Peyer's patch (tissue), 4 donors: Measurements from ENCODE around the gene KCNK18. TPM values are rescaled to one million over a fixed set of nuclear protein-coding genes. Genes with fewer than 3 reads are reported as not detected.
"Not testable (repeated sequence)": the region's sequence is repeated elsewhere in the genome, so short reads cannot be mapped to it uniquely, and the experiment has no call there.

Source experiments
- DNase-seq, 3 donors: peaks; one replicate each; pipeline ENCODE4 v3.0.0-alpha.2; 2017 to 2019
- H3K27ac ChIP-seq, 4 donors: fragments of 200-600 bp; sonication (generic); one replicate each; pipeline ENCODE4 v1.5.1; 2016 to 2019
- H3K27me3 ChIP-seq, 2 donors: fragments of 200-600 bp; sonication (generic); one replicate each; pipeline ENCODE4 v1.5.1; 2019
- H3K36me3 ChIP-seq, 3 donors: fragments of 200-600 bp; sonication (generic); one replicate each; pipeline ENCODE4 v1.5.1; 2016 to 2019
- H3K4me1 ChIP-seq, 4 donors: fragments of 200-600 bp; sonication (generic); one replicate each; pipeline ENCODE4 v1.5.1; 2016 to 2019
- H3K4me3 ChIP-seq, 4 donors: fragments of 200-600 bp; sonication (generic); 1 replicate in 3 of 4; 2 replicates in 1 of 4; pipeline ENCODE4 v1.5.1; 2016 to 2019; ENCODE audit warnings: mild to moderate bottlenecking in 1 of 4
- H3K9me3 ChIP-seq, 4 donors: fragments of 200-600 bp; sonication (generic); one replicate each; pipeline ENCODE4 v1.5.1; 2016 to 2019; ENCODE audit warnings: mild to moderate bottlenecking in 1 of 4
- CTCF ChIP-seq, 6 experiments: fragments of 450-650 bp in 4 of 6; fragments of 200-600 bp in 2 of 6; sonication (generic) in 1 of 6; IDR thresholded peaks; one replicate each; pipeline ENCODE4 v1.5.1; 2017 to 2019; ENCODE audit warnings: antibody characterized with exemption in 6 of 6, mild to moderate bottlenecking in 3 of 6, moderate library complexity in 1 of 6
- POLR2A ChIP-seq, 2 donors: fragments of 450-650 bp; IDR thresholded peaks; one replicate each; pipeline ENCODE4 v1.5.1; 2017; ENCODE audit warnings: antibody characterized with exemption in 2 of 2, mild to moderate bottlenecking in 2 of 2, moderate library complexity in 2 of 2
- total RNA-seq, 4 donors: library from RNA; depleted of rRNA; stranded (reverse); fragments of >200 nt; gene quantifications; one replicate each; pipeline ENCODE4 v1.1.0, GENCODE V29; 2016

The KCNK18 gene
- total RNA-seq, 4 donors from 2014 or later: not detected

DNA sequence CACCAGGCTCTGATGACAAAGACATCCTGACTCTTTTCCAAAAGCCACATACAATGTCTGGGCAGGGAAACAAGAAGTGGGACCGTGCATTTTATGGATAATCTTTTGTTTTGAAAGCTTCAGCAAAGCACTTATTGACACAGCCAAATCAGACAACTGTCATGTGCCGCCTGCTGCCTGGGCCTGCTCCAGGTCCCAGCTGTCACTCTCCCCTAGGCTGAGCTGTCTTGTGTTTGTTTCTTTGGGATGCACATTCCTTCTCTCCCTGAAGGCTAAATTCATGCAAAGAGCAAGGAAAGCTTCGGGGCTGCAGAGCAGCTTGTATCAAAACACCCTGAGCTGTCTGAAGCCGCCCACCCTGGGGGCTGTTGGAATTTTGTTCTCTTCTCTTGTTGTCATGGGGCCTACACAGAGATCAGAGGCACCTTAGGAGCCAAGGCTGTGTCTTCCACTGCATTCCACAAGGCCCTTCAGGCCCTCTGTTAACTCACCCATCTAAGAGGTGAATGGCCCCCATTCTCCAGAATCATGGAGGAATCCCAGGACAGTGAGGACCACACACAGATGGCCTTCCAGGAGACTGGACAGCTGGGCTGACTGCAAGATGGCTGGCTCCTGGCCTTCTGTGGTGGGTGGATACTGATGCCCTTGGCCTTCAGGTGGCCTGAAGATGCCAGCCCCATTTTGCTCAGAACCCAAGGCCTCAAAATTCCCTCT lies 25.8 kb downstream of the KCNK18 start:
- no peak overlapping the region for H3K4me3 ChIP-seq
- H3K36me3 ChIP-seq: no peaks in the 10 kb centered on the region
- H3K27ac ChIP-seq: no peak overlapping the region
- H3K4me1 ChIP-seq: no peaks in the 10 kb centered on the region
- no peaks in the 10 kb centered on the region for H3K27me3 ChIP-seq
- no peak for DNase-seq
- H3K9me3 ChIP-seq: no peaks in the 10 kb centered on the region
- no peak for TF ChIP-seq CTCF (IDR thresholded peaks at IDR 0.05)
- no peak for TF ChIP-seq POLR2A (IDR thresholded peaks at IDR 0.05)

DNA sequence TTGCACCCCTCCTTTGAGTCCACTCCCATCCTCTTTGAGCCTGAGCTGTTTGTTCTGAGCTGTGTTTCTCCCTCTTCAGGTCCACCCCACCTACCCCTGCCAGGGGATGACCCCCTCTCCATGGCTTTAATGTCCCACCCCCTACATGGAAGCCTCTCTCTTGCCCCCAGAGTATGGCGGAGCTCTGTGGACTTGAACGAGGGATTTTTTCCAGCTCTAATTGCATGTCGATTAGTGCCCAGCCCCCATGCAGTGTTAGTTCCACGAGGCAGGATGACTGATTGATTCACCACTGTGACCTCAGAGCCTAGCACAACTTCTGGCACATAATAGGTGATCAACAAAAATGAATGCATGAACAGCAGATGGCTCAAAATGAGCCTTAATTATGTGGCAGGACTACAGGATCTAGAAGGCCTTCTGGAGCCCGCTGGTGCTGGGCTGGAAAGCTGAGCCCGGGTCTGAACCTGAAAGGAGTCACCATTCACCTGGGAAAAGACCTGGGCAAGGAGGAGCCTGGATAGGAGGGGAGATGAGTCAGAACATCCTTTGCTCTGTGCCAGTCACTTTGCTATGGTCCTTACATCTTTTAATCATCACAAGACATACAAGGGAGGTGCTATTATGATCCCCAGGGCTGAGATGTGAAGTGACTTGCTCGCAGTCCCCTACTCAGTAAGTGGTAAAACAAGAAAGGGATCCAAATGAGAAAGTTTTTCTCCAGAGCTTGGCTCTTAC lies 26.6 kb downstream of the KCNK18 start:
- no peak for DNase-seq
- Histone ChIP-seq H3K4me1 (no peaks in the 10 kb centered on the region), H3K36me3 (no peaks in the 10 kb centered on the region), H3K9me3 (no peaks in the 10 kb centered on the region), H3K4me3 (no peak overlapping the region), H3K27ac (no peak overlapping the region), H3K27me3 (no peaks in the 10 kb centered on the region)
- TF ChIP-seq CTCF (IDR thresholded peaks at IDR 0.05): no peak
- TF ChIP-seq POLR2A (IDR thresholded peaks at IDR 0.05): no peak

DNA sequence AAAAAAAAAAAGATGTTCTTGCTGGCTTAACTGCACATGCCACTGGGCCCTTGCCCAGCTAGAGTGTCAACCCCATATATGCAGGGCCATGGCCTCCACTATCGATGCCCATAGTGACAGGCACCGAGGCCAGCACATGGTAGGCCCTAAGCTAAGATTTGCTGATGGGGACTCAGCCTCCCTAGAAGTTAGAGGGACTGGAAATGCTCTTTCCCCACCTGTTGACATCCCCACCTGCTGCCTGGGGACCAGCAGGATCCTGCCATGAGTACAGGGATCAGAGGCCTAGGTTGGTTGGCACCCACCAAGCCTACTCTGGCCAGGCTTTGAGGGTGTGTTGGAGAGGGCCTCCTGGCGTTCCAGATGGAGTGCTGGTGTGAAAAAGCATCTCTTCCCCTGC lies 27.6 kb downstream of the KCNK18 start:
- TF ChIP-seq POLR2A (IDR thresholded peaks at IDR 0.05) (no peak), CTCF (IDR thresholded peaks at IDR 0.05) (no peak)
- H3K27me3 ChIP-seq: no peaks in the 10 kb centered on the region
- no peaks in the 10 kb centered on the region for H3K9me3 ChIP-seq
- H3K4me1 ChIP-seq: no peaks in the 10 kb centered on the region
- no peaks in the 10 kb centered on the region for H3K36me3 ChIP-seq
- H3K4me3 ChIP-seq: no peak overlapping the region
- DNase-seq: no peak
- no peak overlapping the region for H3K27ac ChIP-seq

DNA sequence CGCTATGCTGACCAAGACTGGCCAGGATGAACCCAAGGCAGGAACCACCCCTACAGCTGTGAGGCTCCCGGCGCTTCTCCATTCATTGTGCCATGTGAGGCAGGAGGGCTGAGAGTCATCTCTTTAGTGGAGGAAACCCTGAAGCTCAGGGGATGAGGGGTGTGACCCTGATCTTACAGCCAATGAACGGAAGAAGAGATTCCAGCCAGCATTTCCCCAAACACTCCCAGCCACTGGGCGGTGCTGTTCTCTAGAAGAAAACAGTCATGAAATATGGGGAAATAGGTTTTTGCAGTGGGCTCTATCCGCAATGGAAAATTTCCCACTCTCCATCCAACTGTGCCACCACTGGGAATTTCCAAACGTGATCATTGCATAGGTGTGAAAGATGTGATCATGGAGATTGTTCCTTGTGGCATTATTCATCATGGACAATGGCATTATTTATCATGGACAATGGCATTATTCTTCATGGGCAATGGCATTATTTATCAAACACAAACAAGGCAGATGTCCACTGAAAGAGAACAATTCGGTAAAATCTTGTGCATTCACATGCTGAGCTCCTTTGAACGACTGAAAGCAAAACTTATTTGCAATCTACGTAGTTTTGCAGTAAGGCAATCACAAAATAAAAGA lies 29.6 kb downstream of the KCNK18 start:
- no peaks in the 10 kb centered on the region for H3K4me1 ChIP-seq
- TF ChIP-seq CTCF (IDR thresholded peaks at IDR 0.05) (peak in 4 of 6 experiments; percentile 16 to 58 (median 52)), POLR2A (IDR thresholded peaks at IDR 0.05) (no peak)
- no peaks in the 10 kb centered on the region for H3K36me3 ChIP-seq
- no peak for DNase-seq
- no peak overlapping the region for H3K4me3 ChIP-seq
- H3K9me3 ChIP-seq: no peaks in the 10 kb centered on the region
- no peaks in the 10 kb centered on the region for H3K27me3 ChIP-seq
- H3K27ac ChIP-seq: no peak overlapping the region

DNA sequence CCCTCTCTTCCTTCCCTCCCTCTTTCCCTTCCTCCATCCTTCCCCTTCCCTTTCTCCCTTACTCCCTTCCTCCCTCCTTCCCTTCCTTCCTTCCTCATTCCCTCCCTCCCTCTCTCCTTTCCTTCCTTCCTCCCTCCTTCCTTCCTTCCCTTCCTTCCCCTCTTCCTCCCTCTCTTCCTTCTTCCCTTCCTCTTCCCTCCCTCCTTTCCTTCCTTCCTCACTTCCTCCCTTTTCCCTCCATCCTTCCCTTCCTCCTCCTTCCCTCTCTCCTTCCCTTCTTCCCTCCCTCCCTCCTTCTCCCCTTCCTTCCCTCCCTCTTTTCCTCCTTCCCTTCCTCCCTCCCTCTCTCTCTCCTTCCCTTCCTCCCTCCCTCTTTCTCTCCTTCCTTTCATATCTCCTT lies 30.9 kb downstream of the KCNK18 start:
- no peaks in the 10 kb centered on the region for H3K36me3 ChIP-seq
- TF ChIP-seq CTCF (IDR thresholded peaks at IDR 0.05): no peak
- no peak for TF ChIP-seq POLR2A (IDR thresholded peaks at IDR 0.05)
- no peaks in the 10 kb centered on the region for H3K27me3 ChIP-seq
- no peak overlapping the region for H3K4me3 ChIP-seq
- no peaks in the 10 kb centered on the region for H3K4me1 ChIP-seq
- no peak for DNase-seq
- H3K9me3 ChIP-seq: no peaks in the 10 kb centered on the region
- H3K27ac ChIP-seq: no peak overlapping the region

GRCh38 chr10:117230107-117230506 lies 32.8 kb downstream of the KCNK18 start:
- not testable (repeated sequence) for H3K27me3 ChIP-seq, DNase-seq, H3K27ac ChIP-seq, H3K9me3 ChIP-seq, H3K4me1 ChIP-seq, H3K4me3 ChIP-seq, H3K36me3 ChIP-seq
